ENCODE results near the gene RBM5. TPM values are rescaled to one million over a fixed set of nuclear protein-coding genes. Genes with fewer than 3 reads are reported as not detected.

RBM5 gene
- total RNA-seq, 2 donors from 2014 or later, result 58.7 to 75.8 TPM

DNA sequence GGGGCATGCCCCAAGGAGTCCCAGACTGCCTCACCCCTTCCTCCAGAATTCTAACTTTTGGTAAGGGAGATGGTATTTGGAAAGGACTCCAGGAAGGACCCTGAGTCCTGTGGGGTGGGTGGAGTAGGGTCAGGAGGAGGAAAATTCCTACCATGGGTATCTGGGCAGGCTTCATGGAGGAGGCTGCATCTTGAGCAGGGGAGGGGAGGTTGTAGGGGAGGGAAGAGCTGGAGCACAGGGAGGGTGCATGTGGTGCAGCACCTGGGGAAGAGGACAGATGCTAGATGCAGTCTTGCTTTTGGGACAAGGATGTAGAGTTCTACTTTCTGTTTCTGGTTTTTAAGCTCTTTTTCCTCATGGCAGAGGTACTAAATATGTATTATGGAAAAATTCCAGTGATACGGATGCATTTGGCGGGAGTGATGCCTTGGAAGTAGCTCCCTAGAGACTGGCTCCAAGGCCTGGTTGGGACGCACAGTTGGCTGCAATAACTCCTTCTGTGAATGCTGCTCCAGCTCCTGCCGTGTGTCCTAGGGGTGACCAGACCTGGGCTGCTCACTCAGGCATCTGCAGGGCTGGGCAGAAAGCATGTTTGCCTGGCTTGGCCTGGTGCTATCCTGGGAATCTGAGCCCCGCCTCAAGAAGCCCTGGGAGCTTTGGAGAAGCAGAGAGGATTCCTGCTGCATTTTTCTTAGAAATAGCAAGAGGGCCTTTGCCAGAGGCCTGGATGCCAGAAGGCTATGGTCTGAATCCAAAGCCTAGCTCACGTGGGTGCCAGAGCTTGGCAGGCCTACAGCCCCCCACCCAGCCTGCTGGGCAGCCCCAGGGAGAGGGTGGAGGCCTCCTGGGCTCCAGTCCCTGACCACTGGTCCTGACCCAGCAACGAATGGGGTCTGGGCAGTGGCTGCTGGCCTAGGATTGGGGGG is 76.5 kb downstream of the RBM5 start:
- no peak for TF ChIP-seq CTCF (IDR thresholded peaks at IDR 0.05)
- Histone ChIP-seq H3K4me1 (peaks cover 0 to 98% of the 10 kb centered on the region in 2 donors), H3K27ac (peak overlapping the region; percentile 62 to 77), H3K4me3 (no peak overlapping the region), H3K27me3 (no peaks in the 10 kb centered on the region), H3K9me3 (no peaks in the 10 kb centered on the region), H3K36me3 (no peaks in the 10 kb centered on the region)
- no peak for DNase-seq (ENCODE audit: low spot score)

DNA sequence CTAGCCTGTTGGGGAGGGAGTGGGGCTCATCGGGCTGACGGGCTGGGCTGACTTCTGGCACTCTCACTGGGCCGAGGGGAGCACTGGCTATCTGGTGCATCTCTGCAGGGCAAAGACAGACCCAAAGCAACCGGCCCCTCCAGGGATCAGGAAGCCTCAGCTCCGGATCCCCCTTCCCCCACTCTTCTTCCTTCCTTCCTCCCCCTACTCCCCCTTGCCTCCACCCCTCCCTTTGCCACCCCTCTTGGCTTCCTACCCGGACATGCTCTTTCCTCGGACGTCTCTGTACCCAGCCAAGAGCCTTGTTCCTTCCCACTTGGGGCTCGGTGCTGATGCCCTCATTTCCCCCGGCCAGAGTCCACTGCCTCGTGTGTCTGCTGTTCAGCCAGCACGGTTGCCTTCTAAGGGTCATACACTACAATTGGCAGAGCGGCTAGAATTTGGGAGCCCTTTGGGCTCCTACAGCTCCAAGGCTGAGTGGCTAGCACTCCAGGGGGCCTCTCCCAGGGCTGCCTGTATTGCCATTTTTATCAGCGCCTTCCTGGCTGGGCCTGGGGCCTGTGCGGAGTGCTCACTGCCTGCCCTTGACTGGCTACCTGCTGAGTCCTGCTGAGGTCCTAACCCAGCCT is 77.3 kb downstream of the RBM5 start:
- no peak overlapping the region for H3K4me3 ChIP-seq
- no peak for TF ChIP-seq CTCF (IDR thresholded peaks at IDR 0.05)
- H3K4me1 ChIP-seq, result peaks cover 0 to 96% of the 10 kb centered on the region in 2 donors
- no peak for DNase-seq (ENCODE audit: low spot score)
- no peaks in the 10 kb centered on the region for H3K36me3 ChIP-seq
- peak overlapping the region; percentile 62 to 77 for H3K27ac ChIP-seq
- no peaks in the 10 kb centered on the region for H3K9me3 ChIP-seq
- H3K27me3 ChIP-seq, result no peaks in the 10 kb centered on the region

- Histone ChIP-seq H3K36me3 (no peaks in the 10 kb centered on the region), H3K4me3 (no peak overlapping the region), H3K4me1 (peaks cover 0 to 96% of the 10 kb centered on the region in 2 donors), H3K27ac (peak overlapping the region; percentile 62 to 77), H3K9me3 (no peaks in the 10 kb centered on the region), H3K27me3 (no peaks in the 10 kb centered on the region)
- no peak for DNase-seq (ENCODE audit: low spot score)
- TF ChIP-seq CTCF (IDR thresholded peaks at IDR 0.05), result no peak
Measured at GRCh38 chr3:50166620-50167019, 77.9 kb downstream of the RBM5 start.

GRCh38 chr3:50167069-50167840 is 78.5 kb downstream of the RBM5 start:
- Histone ChIP-seq H3K4me1 (peaks cover 0 to 96% of the 10 kb centered on the region in 2 donors), H3K27ac (peak overlapping the region; percentile 62 to 77), H3K27me3 (no peaks in the 10 kb centered on the region), H3K36me3 (no peaks in the 10 kb centered on the region), H3K9me3 (no peaks in the 10 kb centered on the region), H3K4me3 (no peak overlapping the region)
- no peak for TF ChIP-seq CTCF (IDR thresholded peaks at IDR 0.05)
- no peak for DNase-seq (ENCODE audit: low spot score)

GRCh38 chr3:50167841-50168209 is 79.1 kb downstream of the RBM5 start:
- DNase-seq (ENCODE audit: low spot score), result no peak
- no peaks in the 10 kb centered on the region for H3K9me3 ChIP-seq
- H3K27me3 ChIP-seq, result no peaks in the 10 kb centered on the region
- TF ChIP-seq CTCF (IDR thresholded peaks at IDR 0.05), result no peak
- H3K4me1 ChIP-seq, result peaks cover 0 to 98% of the 10 kb centered on the region in 2 donors
- H3K4me3 ChIP-seq, result no peak overlapping the region
- H3K27ac ChIP-seq, result peak overlapping the region; percentile 47 to 77
- H3K36me3 ChIP-seq, result no peaks in the 10 kb centered on the region

Data from right atrium auricular region (tissue), 2 donors.